WTC11 (cell line): ENCODE data around the gene CCND3. TPM values are rescaled to one million over a fixed set of nuclear protein-coding genes. Genes with fewer than 3 reads are reported as not detected.

ENCODE experiments used
- ATAC-seq: fragments of 200-7000 bp; cut with Tn5 transposase; 2 replicates; pipeline ENCODE4 v1.10.0; 2021; ENCODE audit warnings: mild to moderate bottlenecking, moderate library complexity
- CTCF ChIA-PET: fragments of 300-600 bp; sonication (Branson Sonifier 250); formaldehyde crosslinking; loops from one replicate; lab custom pipeline; 2021; ENCODE audit warnings: antibody characterized with exemption; lab: Charles Lee
- POLR2A ChIA-PET: fragments of 350-600 bp; sonication (Branson Sonifier 250); formaldehyde crosslinking; loops from one replicate; lab custom pipeline; 2021; ENCODE audit warnings: antibody characterized with exemption; lab: Charles Lee
- DNase-seq: peaks from one replicate; pipeline ENCODE4 v3.0.0; 2021; ENCODE audit warnings: low spot score
- H3K27ac Mint-ChIP-seq: 2 replicates; pipeline ENCODE4 v1.8.0; 2021; ENCODE audit warnings: mixed read lengths
- H3K27me3 Mint-ChIP-seq: 2 replicates; pipeline ENCODE4 v1.8.0; 2021; ENCODE audit warnings: low read depth, mild to moderate bottlenecking, moderate library complexity, mixed read lengths
- H3K36me3 Mint-ChIP-seq: 2 replicates; pipeline ENCODE4 v1.8.0; 2021; ENCODE audit warnings: mixed read lengths
- H3K4me1 Mint-ChIP-seq: 2 replicates; pipeline ENCODE4 v1.8.0; 2022; ENCODE audit warnings: mixed read lengths
- H3K4me3 Mint-ChIP-seq: 2 replicates; pipeline ENCODE4 v1.8.0; 2021; ENCODE audit warnings: mild to moderate bottlenecking, moderate library complexity, mixed read lengths
- H3K9me3 Mint-ChIP-seq: 2 replicates; pipeline ENCODE4 v1.8.0; 2021; ENCODE audit warnings: mixed read lengths
- ATF6 ChIP-seq: sonication (generic); formaldehyde crosslinking; IDR thresholded peaks from 2 replicates; pipeline ENCODE4 v1.8.1; 2023; ENCODE audit warnings: mild to moderate bottlenecking, missing genetic modification reagents
- FOXJ3 ChIP-seq: sonication (generic); formaldehyde crosslinking; IDR thresholded peaks from 2 replicates; pipeline ENCODE4 v1.9.0; 2021; ENCODE audit warnings: missing genetic modification reagents, mild to moderate bottlenecking, borderline replicate concordance
- GABPB1 ChIP-seq: sonication (generic); formaldehyde crosslinking; IDR thresholded peaks from 2 replicates; pipeline ENCODE4 v1.8.1; 2023; ENCODE audit warnings: mild to moderate bottlenecking, missing genetic modification reagents
- IRF1 ChIP-seq: sonication (generic); formaldehyde crosslinking; IDR thresholded peaks from 2 replicates; pipeline ENCODE4 v1.8.0; 2023; ENCODE audit warnings: missing genetic modification reagents
- JUN ChIP-seq: sonication (generic); formaldehyde crosslinking; IDR thresholded peaks from 2 replicates; pipeline ENCODE4 v1.8.0; 2023; ENCODE audit warnings: mild to moderate bottlenecking, missing genetic modification reagents
- MAX ChIP-seq: sonication (generic); formaldehyde crosslinking; IDR thresholded peaks from 2 replicates; pipeline ENCODE4 v1.8.0; 2022; ENCODE audit warnings: mild to moderate bottlenecking, missing genetic modification reagents
- MXD4 ChIP-seq: fragments of 250-450 bp; sonication (Bioruptor Pico); IDR thresholded peaks from 2 replicates; pipeline ENCODE4 v1.8.0; 2021; ENCODE audit warnings: mild to moderate bottlenecking, moderate library complexity, borderline replicate concordance
- PRDM15 ChIP-seq: sonication (generic); formaldehyde crosslinking; IDR thresholded peaks from 2 replicates; pipeline ENCODE4 v1.8.0; 2022; ENCODE audit warnings: missing genetic modification reagents
- RELA ChIP-seq: sonication (generic); formaldehyde crosslinking; IDR thresholded peaks from 2 replicates; pipeline ENCODE4 v1.8.1; 2022; ENCODE audit warnings: missing genetic modification reagents, mild to moderate bottlenecking, borderline replicate concordance
- SOX15 ChIP-seq: fragments of 250-450 bp; sonication (Bioruptor Pico); IDR thresholded peaks from 2 replicates; pipeline ENCODE4 v1.9.0; 2021; ENCODE audit warnings: mild to moderate bottlenecking
- SP1 ChIP-seq: sonication (generic); formaldehyde crosslinking; conservative IDR thresholded peaks from 2 replicates; pipeline ENCODE4 v1.8.1; 2022; ENCODE audit warnings: missing genetic modification reagents
- TEAD4 ChIP-seq: sonication (generic); formaldehyde crosslinking; IDR thresholded peaks from 2 replicates; pipeline ENCODE4 v1.8.0; 2022; ENCODE audit warnings: mild to moderate bottlenecking, missing genetic modification reagents
- ZBTB43 ChIP-seq: sonication (generic); formaldehyde crosslinking; IDR thresholded peaks from 2 replicates; pipeline ENCODE4 v1.8.1; 2023; ENCODE audit warnings: mild to moderate bottlenecking, missing genetic modification reagents
- ZNF281 ChIP-seq: sonication (generic); formaldehyde crosslinking; IDR thresholded peaks from 2 replicates; pipeline ENCODE4 v1.8.0; 2023; ENCODE audit warnings: mild to moderate bottlenecking, missing genetic modification reagents
- ZNF396 ChIP-seq: fragments of 250-450 bp; sonication (Bioruptor Pico); IDR thresholded peaks from 2 replicates; pipeline ENCODE4 v1.8.0; 2021; ENCODE audit warnings: mild to moderate bottlenecking, moderate library complexity, borderline replicate concordance
- ZNF423 ChIP-seq: fragments of 250-450 bp; sonication (Bioruptor Pico); IDR thresholded peaks from 2 replicates; pipeline ENCODE4 v2.1.2; 2022; ENCODE audit warnings: mild to moderate bottlenecking, moderate library complexity
- ZNF671 ChIP-seq: fragments of 250-450 bp; sonication (Bioruptor Pico); IDR thresholded peaks from 2 replicates; pipeline ENCODE4 v1.8.0; 2021; ENCODE audit warnings: mild to moderate bottlenecking
- total RNA-seq: library from RNA; stranded (reverse); gene quantifications from 3 replicates; pipeline ENCODE4 v1.2.3, GENCODE V29; 2021

The CCND3 gene
- total RNA-seq, 1 experiment from 2014 or later = 33.6 TPM

GRCh38 chr6:41954668-41955067, 13.1 kb upstream of the CCND3 start:
- H3K9me3 Mint-ChIP-seq = no peaks in the 10 kb centered on the region
- ATAC-seq (no peak), DNase-seq (no peak)
- no peak overlapping the region for H3K27ac Mint-ChIP-seq
- POLR2A ChIA-PET = no interaction called here
- CTCF ChIA-PET = no interaction called here
- no peaks in the 10 kb centered on the region; the same call in 1 of the 2 replicates for H3K4me1 Mint-ChIP-seq
- no peaks in the 10 kb centered on the region for H3K36me3 Mint-ChIP-seq
- H3K27me3 Mint-ChIP-seq = peaks cover 3% of the 10 kb centered on the region; the same call in 1 of the 2 replicates
- H3K4me3 Mint-ChIP-seq = no peak overlapping the region
- TF ChIP-seq ZNF396 (CRISPR knock-in tag) (no peak), FOXJ3 (CRISPR knock-in tag) (no peak), SOX15 (no peak), JUN (no peak), IRF1 (CRISPR knock-in tag) (no peak), ZNF423 (CRISPR knock-in tag) (no peak), TEAD4 (CRISPR knock-in tag) (no peak), ATF6 (CRISPR knock-in tag) (no peak), ZNF671 (CRISPR knock-in tag) (no peak), ZNF281 (CRISPR knock-in tag) (no peak), MXD4 (CRISPR knock-in tag) (no peak), RELA (no peak), SP1 (CRISPR knock-in tag) (no peak), PRDM15 (CRISPR knock-in tag) (no peak), GABPB1 (CRISPR knock-in tag) (no peak), ZBTB43 (CRISPR knock-in tag) (no peak), MAX (CRISPR knock-in tag) (no peak)
